ENCODE measurements around the gene EMSY.

EMSY gene

GRCh38 chr11:76455931-76456330, 11.1 kb downstream of the EMSY start:
- DNase-seq, result no peak

- DNase-seq, result no peak
Measured at GRCh38 chr11:76456571-76456970, 11.8 kb downstream of the EMSY start.

DNA sequence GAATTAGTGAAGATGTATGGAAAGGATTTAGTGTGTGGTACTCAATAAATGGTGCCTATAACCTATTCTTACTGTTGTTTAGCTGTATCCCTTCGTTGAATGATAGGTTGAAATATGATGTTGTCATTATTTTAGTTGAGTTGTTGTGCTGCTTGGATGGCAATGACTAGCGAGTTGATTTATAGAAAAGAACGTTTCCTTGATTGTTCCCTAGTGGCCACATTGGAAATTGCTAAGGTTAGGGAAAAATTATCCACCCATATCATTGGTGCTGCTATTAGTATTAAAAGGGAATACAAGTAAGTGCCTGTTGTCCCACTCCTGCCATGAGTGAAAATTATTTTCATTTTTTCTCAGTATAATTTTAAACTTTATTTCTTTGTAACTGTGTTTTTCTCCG, 14.5 kb downstream of the EMSY start:
- DNase-seq, result no peak

GRCh38 chr11:76459846-76460245, 15.0 kb downstream of the EMSY start:
- no peak for DNase-seq

DNA sequence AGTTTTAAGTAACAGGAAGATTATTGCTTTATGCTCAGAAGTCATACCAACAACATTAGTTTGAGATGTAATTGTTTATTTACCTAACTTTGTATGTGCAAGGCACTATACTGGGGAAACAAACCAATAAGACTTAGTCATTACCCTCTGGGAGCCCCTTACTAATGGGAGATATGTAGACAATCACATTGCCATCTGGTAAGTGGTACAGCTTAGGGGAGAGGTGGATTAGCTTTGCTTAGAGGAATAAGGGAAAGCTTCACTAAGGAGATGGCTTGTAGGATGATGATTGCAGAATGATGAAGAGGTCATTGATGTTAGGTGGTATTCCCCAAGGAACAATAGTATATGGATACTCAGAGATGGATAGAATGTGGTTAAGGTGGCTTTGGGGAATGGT, 17.5 kb downstream of the EMSY start:
- DNase-seq, result no peak

- DNase-seq, result no peak
Measured at GRCh38 chr11:76465701-76466100, 20.9 kb downstream of the EMSY start.

GRCh38 chr11:76466666-76467065, 21.8 kb downstream of the EMSY start:
- no peak for DNase-seq

GRCh38 chr11:76469141-76469540, 24.3 kb downstream of the EMSY start:
- DNase-seq, result no peak

DNA sequence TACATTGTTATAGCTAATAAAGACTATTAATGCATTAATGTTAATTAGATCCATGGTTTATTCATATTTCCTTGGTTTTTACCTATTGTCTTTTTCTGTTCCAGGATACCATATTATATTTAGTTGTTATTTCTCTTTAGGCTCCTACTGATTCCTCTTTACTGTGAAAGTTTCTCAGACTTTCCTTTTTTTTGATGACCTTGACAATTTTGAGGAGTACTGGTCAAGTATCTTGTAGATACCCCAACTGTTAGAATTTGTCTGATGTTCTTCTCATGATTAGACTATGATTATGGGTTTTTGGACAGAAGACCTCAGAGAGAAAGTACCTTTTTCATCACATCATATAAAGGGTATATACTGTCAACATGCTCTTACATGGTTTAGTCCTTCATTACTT, 26.6 kb downstream of the EMSY start:
- no peak for DNase-seq

DNA sequence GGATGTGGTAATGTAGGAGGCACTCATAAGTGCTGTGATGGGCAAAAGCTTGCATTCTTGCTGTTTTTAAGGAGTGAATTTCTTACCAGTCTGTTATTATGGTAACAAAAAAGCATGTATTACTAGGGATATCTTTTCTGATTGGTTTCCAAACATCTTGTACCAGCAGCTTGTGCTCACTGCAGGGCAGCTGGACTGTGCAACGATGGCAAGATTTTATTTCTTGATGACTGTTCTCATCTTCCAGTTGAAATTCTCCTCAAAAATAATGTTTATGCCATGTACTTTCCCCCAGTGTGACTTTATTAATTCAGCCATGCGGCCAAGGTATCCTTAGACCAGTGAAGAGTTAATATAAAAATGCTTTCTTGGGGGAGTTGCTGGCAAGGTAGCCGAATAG, 35.4 kb downstream of the EMSY start:
- no peak for DNase-seq

GRCh38 chr11:76491644-76492043, 46.8 kb downstream of the EMSY start:
- no peak for DNase-seq

DNA sequence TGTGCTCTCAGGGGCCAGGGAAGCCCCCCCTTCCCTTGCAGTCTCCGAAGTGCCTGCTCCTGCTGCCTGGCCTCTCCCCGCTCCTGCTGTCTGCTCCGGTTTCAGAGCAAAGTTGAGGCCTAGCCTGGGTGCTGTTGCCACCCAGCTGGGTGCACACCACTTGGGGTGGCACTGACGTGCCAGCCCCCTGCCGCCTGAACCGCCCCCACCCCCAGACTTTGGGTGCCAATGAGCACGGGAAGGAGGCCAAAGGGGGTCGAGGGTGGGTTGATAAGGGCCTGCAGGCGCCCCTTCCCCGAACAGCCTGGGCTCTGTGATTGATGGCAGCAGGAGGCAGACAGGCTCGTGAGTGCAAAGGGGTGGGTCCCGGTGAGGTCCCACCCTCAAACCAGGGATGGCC, 48.2 kb downstream of the EMSY start:
- DNase-seq, result no peak

- DNase-seq, result no peak
Measured at GRCh38 chr11:76493626-76494539, 49.1 kb downstream of the EMSY start.

GRCh38 chr11:76495019-76495418, 50.2 kb downstream of the EMSY start:
- DNase-seq, result no peak

GRCh38 chr11:76496174-76496573, 51.4 kb downstream of the EMSY start:
- no peak for DNase-seq

DNA sequence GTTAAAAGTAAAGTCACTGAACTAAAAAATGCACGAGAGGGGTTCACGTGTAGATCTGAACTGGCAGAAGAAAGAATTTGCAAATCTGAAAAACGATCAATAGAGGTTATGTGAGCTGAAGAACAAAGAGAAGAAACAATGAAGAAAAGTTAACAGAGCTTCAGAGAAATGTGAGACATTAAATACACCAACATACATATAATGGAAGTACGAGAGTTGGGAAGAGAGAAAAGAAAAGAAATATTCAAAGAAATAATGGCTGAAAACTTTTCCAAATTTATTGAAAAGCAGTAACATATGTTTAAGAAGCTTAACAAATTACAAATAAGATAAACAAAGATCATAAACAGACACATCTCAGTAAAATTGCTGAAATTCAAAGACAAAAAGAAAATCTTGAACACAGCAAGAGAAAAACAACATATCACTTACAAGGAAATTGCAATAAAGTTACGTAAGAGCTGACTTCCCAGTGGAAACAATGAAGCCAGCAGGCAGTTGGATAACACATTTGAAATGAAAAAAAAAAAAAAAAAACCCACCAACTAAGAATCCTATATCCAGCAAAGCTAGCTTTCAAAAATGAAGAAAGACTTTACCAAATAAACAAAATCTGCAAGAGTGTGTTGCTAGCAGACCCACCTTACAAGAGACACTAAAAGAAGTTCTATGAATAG, 56.8 kb downstream of the EMSY start:
- no peak for DNase-seq

- no peak for DNase-seq
Measured at GRCh38 chr11:76506833-76507232, 62.0 kb downstream of the EMSY start.

- no peak for DNase-seq
Measured at GRCh38 chr11:76510060-76511047, 65.5 kb downstream of the EMSY start.

DNA sequence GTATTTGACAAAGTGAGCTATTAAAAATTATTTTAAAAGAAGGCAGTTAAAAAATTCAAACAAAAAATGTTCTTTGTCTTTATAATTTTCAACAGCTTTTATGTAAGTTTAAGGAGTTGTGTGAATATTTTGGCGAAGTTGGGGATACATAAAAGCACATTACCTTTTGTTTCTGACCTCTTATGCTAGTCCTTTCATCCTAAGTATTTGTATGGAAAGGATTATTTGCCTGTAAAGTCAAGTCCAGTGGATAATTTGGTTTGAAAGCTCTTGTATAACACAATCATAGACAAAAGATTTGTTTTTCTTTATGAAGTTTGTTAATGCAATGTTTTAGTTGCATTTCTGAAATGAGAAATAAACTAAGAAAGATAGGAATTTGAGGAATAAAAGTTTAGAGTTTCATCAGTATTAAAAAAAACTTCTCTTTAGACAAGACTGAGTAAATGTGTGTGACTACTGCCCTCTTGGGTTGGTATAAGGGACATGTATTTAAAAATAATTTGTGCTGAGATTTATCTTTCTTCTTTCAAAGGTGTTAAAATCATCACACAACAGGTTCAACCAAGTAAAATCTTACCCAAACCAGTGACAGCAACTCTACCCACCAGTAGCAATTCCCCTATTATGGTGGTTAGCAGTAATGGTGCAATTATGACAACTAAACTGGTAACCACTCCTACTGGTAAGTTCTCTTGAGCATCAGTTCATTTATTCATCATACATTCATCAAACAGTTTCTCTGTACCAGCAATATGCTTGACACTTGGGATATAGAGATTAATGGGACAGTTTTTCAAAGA, 68.2 kb downstream of the EMSY start:
- DNase-seq, result no peak

- no peak for DNase-seq
Measured at GRCh38 chr11:76513654-76514034, 68.8 kb downstream of the EMSY start.

GRCh38 chr11:76515494-76515893, 70.7 kb downstream of the EMSY start:
- DNase-seq, result no peak

GRCh38 chr11:76523147-76523546, 78.3 kb downstream of the EMSY start:
- DNase-seq, result no peak

Data from stimulated activated CD4-positive, alpha-beta T cell treated with anti-CD3 and anti-CD28 coated beads, Interleukin-12 subunit alpha, Interleukin-12 subunit beta, amount 100 ng/mL, for 4 hours (primary cell).